Adipocyte (in vitro differentiated cells): ENCODE data around the gene RDH16.
"Not testable (repeated sequence)": the region's sequence is repeated elsewhere in the genome, so short reads cannot be mapped to it uniquely, and the experiment has no call there.

Experiments used
- DNase-seq: peaks from one replicate; pipeline ENCODE4 v3.0.0-alpha.2; 2015; ENCODE audit warnings: low read depth
- H3K27me3 ChIP-seq: replicated peaks from 2 replicates; pipeline ENCODE4 v1.7.0; 2013; ENCODE audit warnings: mild to moderate bottlenecking, low read length, moderate library complexity; ENCODE audit not compliant: control insufficient read depth, insufficient read depth
- H3K36me3 ChIP-seq: 2 replicates; pipeline ENCODE4 v1.7.0; 2013; ENCODE audit warnings: low read length, mild to moderate bottlenecking, moderate library complexity; ENCODE audit not compliant: control insufficient read depth, insufficient read depth, severe bottlenecking
- H3K4me1 ChIP-seq: 2 replicates; pipeline ENCODE4 v1.7.0; 2013; ENCODE audit warnings: mild to moderate bottlenecking, low read length, moderate library complexity; ENCODE audit not compliant: control insufficient read depth, insufficient read depth
- H3K4me3 ChIP-seq: 2 replicates; pipeline ENCODE4 v1.7.0; 2013; ENCODE audit warnings: mild to moderate bottlenecking, low read length, moderate library complexity
- H3K9ac ChIP-seq: 2 replicates; pipeline ENCODE4 v1.7.0; 2013; ENCODE audit warnings: mild to moderate bottlenecking, low read length, moderate library complexity
- H3K9me3 ChIP-seq: 2 replicates; pipeline ENCODE4 v1.7.0; 2013; ENCODE audit warnings: mild to moderate bottlenecking, low read length, moderate library complexity; ENCODE audit not compliant: control insufficient read depth

Gene RDH16

GRCh38 chr12:56932146-56932545, 25.3 kb downstream of the RDH16 start:
- Histone ChIP-seq H3K4me3 (no peak overlapping the region), H3K36me3 (no peaks in the 10 kb centered on the region), H3K9ac (no peak overlapping the region), H3K4me1 (peaks cover 3% of the 10 kb centered on the region), H3K9me3 (no peaks in the 10 kb centered on the region), H3K27me3 (peaks cover 37% of the 10 kb centered on the region)
- no peak for DNase-seq

DNA sequence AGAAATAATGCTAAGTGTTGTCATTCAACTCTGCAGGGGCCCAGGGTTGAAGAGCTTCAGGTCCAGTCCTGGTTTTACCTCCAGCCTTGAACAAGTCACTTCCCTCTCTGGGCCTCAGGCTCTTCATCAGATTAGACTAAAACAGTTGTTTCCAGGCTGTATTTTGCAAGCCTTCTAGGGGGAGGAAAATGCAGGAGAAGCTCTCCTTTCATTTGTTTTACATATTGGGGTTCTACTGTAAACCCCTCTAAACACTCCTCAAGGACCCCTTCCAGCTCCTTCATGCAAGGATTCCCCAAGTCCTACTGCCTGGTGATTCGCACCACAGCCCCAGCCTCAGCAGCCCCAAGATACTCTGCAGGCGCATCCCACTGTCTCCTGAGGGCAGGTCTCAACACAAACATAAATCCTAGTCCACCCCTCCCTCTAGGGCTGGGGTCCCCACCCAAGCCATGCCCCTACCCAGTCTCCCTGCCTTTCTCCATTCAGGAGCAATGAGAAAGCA, 25.9 kb downstream of the RDH16 start:
- Histone ChIP-seq H3K9ac (no peak overlapping the region), H3K4me3 (no peak overlapping the region), H3K36me3 (no peaks in the 10 kb centered on the region), H3K9me3 (no peaks in the 10 kb centered on the region), H3K4me1 (peaks cover 3% of the 10 kb centered on the region), H3K27me3 (peaks cover 33% of the 10 kb centered on the region)
- DNase-seq: peak; percentile 76

- H3K4me1 ChIP-seq: peaks cover 3% of the 10 kb centered on the region
- H3K9ac ChIP-seq: no peak overlapping the region
- DNase-seq: no peak
- peaks cover 31% of the 10 kb centered on the region for H3K27me3 ChIP-seq
- H3K4me3 ChIP-seq: no peak overlapping the region
- H3K9me3 ChIP-seq: no peaks in the 10 kb centered on the region
- H3K36me3 ChIP-seq: no peaks in the 10 kb centered on the region
Measured at GRCh38 chr12:56930241-56930640, 27.2 kb downstream of the RDH16 start.

GRCh38 chr12:56929780-56930179, 27.6 kb downstream of the RDH16 start:
- no peak overlapping the region for H3K4me3 ChIP-seq
- no peak overlapping the region for H3K9ac ChIP-seq
- peaks cover 3% of the 10 kb centered on the region for H3K4me1 ChIP-seq
- no peaks in the 10 kb centered on the region for H3K9me3 ChIP-seq
- H3K36me3 ChIP-seq: no peaks in the 10 kb centered on the region
- H3K27me3 ChIP-seq: peaks cover 30% of the 10 kb centered on the region
- no peak for DNase-seq

DNA sequence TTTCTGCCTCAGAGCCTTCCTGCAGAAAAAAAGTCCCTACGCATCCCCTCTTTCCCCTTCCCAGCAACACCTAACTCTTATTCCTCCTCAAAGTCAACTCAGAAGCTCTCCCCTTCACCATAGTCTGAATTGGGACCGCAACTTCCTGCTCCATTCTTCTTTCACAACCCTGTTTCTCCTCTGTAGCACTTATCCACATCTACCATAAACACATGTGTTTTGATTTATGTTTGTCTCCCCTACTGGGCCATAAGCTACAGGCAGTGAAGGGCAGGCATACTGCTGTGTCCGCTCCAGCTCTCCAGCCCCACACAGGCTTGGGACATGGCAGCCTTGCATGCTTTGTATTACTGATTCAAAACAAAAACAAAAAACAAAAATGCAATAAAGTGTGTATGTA, 29.1 kb downstream of the RDH16 start:
- Histone ChIP-seq H3K4me1 (peaks cover 3% of the 10 kb centered on the region), H3K4me3 (no peak overlapping the region), H3K9ac (no peak overlapping the region), H3K36me3 (no peaks in the 10 kb centered on the region), H3K27me3 (peaks cover 22% of the 10 kb centered on the region), H3K9me3 (no peaks in the 10 kb centered on the region)
- DNase-seq: peak; percentile 34

DNA sequence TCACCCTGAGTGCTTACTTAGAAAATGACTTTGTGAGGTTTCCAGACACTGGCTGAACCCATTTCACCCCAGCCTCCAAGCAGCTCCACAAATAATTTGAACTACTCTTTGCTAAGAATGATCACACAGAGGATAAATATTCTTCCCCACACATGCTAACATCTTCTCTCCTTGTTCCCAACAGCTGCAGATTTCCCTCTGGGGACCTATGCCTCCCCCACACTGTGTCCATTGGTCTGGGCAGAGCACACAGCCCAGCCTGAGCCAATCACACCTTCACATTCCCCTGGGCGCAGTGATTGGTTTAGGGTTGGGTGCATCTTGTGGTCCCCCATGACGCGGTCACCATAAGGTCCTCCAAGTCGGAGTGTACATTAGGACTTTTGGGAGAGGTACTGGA, 30.1 kb downstream of the RDH16 start:
- no peak for DNase-seq
- H3K36me3 ChIP-seq: no peaks in the 10 kb centered on the region
- peaks cover 22% of the 10 kb centered on the region for H3K27me3 ChIP-seq
- no peak overlapping the region for H3K9ac ChIP-seq
- peaks cover 3% of the 10 kb centered on the region for H3K4me1 ChIP-seq
- H3K9me3 ChIP-seq: no peaks in the 10 kb centered on the region
- no peak overlapping the region for H3K4me3 ChIP-seq

DNA sequence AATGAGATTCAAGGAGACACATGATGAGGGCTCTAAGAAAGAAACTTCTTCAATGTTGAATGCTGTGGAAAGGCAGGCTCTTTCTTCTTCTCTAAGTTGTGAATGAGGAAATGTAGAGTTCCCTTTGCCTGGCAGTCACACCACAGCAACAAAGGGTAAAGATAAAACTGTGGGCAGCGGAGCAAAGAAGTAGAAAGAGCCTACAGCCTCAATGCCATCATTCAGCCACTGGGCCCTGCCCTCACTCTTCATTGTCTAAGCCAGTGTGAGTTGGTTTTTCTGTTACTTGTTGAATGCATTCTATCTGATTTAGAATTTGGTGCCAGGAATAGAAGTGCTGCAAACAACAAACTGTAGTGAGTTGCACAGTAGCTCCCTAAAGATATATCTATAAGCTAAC, 35.4 kb downstream of the RDH16 start:
- H3K4me1 ChIP-seq: no peaks in the 10 kb centered on the region
- DNase-seq: no peak

DNA sequence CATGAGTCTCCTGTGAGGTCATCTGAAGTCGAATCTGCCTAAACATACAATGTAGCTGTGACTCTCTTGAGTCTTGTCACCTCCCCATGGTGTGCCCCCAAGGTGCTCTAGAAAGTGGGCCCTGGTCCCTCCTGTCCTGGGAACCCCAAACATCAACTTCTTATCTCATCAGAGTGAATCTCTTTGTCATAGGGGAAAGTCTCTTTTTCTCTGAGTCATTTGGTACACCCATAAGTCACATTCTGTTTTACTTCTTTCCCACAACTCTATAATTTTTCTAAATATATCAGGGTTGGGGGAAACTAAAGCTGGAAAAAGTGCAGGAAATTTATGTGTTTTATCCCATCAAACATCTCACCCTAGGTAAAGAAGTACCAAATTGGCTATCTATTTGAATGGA, 36.1 kb downstream of the RDH16 start:
- no peaks in the 10 kb centered on the region for H3K4me1 ChIP-seq
- DNase-seq: no peak
- peaks cover 16% of the 10 kb centered on the region for H3K27me3 ChIP-seq
- no peaks in the 10 kb centered on the region for H3K36me3 ChIP-seq
- no peak overlapping the region for H3K9ac ChIP-seq
- no peak overlapping the region for H3K4me3 ChIP-seq
- no peaks in the 10 kb centered on the region for H3K9me3 ChIP-seq

More for the DNA sequence above, 35.4 kb downstream of the RDH16 start:
- Histone ChIP-seq H3K9me3 (no peaks in the 10 kb centered on the region), H3K36me3 (no peaks in the 10 kb centered on the region), H3K4me3 (no peak overlapping the region), H3K9ac (no peak overlapping the region), H3K27me3 (peaks cover 13% of the 10 kb centered on the region)

DNA sequence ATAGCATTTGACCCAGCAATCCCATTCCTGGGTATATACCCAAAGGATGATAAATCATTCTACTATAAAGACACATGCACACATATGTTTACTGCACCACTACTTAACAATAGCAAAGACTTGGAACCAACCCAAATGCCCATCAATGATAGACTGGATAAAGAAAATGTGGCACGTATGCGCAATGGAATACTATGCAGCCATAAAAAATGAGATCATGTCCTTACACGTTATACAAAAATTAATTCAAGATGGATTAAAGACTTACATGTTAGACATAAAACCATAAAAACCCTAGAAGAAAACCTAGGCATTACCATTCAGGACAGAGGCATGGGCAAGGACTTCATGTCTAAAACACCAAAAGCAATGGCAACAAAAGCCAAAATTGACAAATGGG, 39.3 kb downstream of the RDH16 start:
- not testable (repeated sequence) for H3K4me1 ChIP-seq, H3K9ac ChIP-seq, DNase-seq

GRCh38 chr12:56916996-56917333, 40.4 kb downstream of the RDH16 start:
- Histone ChIP-seq H3K9ac (no peak overlapping the region), H3K9me3 (no peaks in the 10 kb centered on the region), H3K36me3 (no peaks in the 10 kb centered on the region), H3K4me3 (no peak overlapping the region), H3K27me3 (peaks cover 26% of the 10 kb centered on the region), H3K4me1 (no peaks in the 10 kb centered on the region)
- no peak for DNase-seq

More for the DNA sequence above, 39.3 kb downstream of the RDH16 start:
- H3K36me3 ChIP-seq, H3K4me3 ChIP-seq, H3K9me3 ChIP-seq: not testable (repeated sequence)
- H3K27me3 ChIP-seq: peaks cover 19% of the 10 kb centered on the region

- Histone ChIP-seq H3K27me3 (peaks cover 30% of the 10 kb centered on the region), H3K4me1 (no peaks in the 10 kb centered on the region), H3K36me3 (no peaks in the 10 kb centered on the region), H3K9me3 (peaks cover under 1% of the 10 kb centered on the region), H3K9ac (no peak overlapping the region), H3K4me3 (no peak overlapping the region)
- DNase-seq: no peak
Measured at GRCh38 chr12:56916296-56916995, 41.0 kb downstream of the RDH16 start.

GRCh38 chr12:56914724-56915123, 42.7 kb downstream of the RDH16 start:
- no peaks in the 10 kb centered on the region for H3K4me1 ChIP-seq
- DNase-seq: no peak
- H3K36me3 ChIP-seq: no peaks in the 10 kb centered on the region
- H3K9me3 ChIP-seq: peaks cover 17% of the 10 kb centered on the region
- H3K27me3 ChIP-seq: peaks cover 30% of the 10 kb centered on the region
- H3K4me3 ChIP-seq: no peak overlapping the region
- no peak overlapping the region for H3K9ac ChIP-seq
